Parathyroid adenoma (tissue), 2 donors: ENCODE results near the gene IRAK1.
A peak's percentile ranks its signal among the peaks of the same experiment; 100 is the strongest.

ENCODE experiments used
- H2AFZ ChIP-seq: fragments of 300-600 bp; sonication (generic); one replicate; pipeline ENCODE4 v1.7.0; 2017; ENCODE audit warnings: antibody characterized with exemption, mild to moderate bottlenecking
- H3K27ac ChIP-seq: fragments of 300-600 bp; sonication (generic); one replicate; pipeline ENCODE4 v1.7.0; 2017
- H3K27me3 ChIP-seq: fragments of 300-600 bp; sonication (generic); one replicate; pipeline ENCODE4 v1.7.0; 2017; ENCODE audit warnings: low read length; ENCODE audit not compliant: control insufficient read depth, insufficient read depth
- H3K36me3 ChIP-seq: fragments of 300-600 bp; sonication (generic); one replicate; pipeline ENCODE4 v1.7.0; 2017; ENCODE audit warnings: low read length; ENCODE audit not compliant: control insufficient read depth, insufficient read depth
- H3K4me1 ChIP-seq: fragments of 300-600 bp; sonication (generic); one replicate; pipeline ENCODE4 v1.7.0; 2017; ENCODE audit warnings: control low read depth
- H3K4me2 ChIP-seq: fragments of 300-600 bp; sonication (generic); one replicate; pipeline ENCODE4 v1.7.0; 2017; ENCODE audit warnings: low read length
- H3K4me3 ChIP-seq: fragments of 300-600 bp; sonication (generic); one replicate; pipeline ENCODE4 v1.7.0; 2017; ENCODE audit warnings: low read depth, low read length
- H3K79me2 ChIP-seq: fragments of 300-600 bp; sonication (generic); one replicate; pipeline ENCODE4 v1.7.0; 2017; ENCODE audit warnings: control low read depth
- H3K9ac ChIP-seq: fragments of 300-600 bp; sonication (generic); one replicate; pipeline ENCODE4 v1.7.0; 2017; ENCODE audit warnings: mild to moderate bottlenecking
- H3K9me3 ChIP-seq: fragments of 300-600 bp; sonication (generic); one replicate; pipeline ENCODE4 v1.7.0; 2017; ENCODE audit warnings: low read length; ENCODE audit not compliant: control insufficient read depth
- TF ChIP-seq, protein P1 (sequence below): fragments of 300-600 bp; sonication (generic); IDR thresholded peaks from one replicate; pipeline ENCODE4 v1.7.0; 2017; ENCODE audit warnings: antibody characterized with exemption, mild to moderate bottlenecking
- donor health status: primary hyperparathyroidism.

The IRAK1 gene

DNA sequence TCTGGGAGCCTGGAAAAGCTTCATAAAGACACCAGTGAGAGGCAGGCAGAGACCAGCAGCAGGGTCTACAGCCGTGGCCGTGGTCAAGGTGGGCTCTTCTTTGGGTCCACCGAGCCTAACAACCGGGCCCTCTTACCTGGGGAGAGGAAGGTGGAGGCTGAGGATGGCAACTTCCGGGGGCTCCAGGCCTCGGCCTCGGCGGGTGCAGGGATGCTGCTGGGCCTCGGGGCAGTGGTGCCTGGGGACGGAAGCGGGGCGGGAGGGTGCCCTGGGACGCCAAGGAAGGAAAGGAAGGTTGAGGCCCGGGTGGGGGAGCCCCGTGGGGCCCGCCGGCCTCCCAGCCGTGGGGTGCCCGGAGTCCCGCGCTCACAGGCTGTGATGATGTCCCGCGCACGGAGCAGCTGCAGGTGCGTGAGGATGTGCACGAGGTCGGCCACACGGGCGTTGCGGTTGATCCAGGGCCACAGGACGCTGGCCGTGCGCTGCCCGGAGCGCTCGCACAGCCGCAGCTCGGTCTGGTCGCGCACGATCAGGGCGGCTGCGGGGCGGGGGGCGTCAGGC lies 561 bp downstream of the IRAK1 start:
- Histone ChIP-seq H3K9me3 (no peaks in the 10 kb centered on the region), H3K9ac (no peak overlapping the region), H3K4me2 (peak overlapping the region; percentile 59), H3K36me3 (no peaks in the 10 kb centered on the region), H3K4me1 (peaks cover 4% of the 10 kb centered on the region), H3K27me3 (no peaks in the 10 kb centered on the region), H3K27ac (no peak overlapping the region), H3K79me2 (no peaks in the 10 kb centered on the region), H2AFZ (peak overlapping the region; percentile 50), H3K4me3 (peak overlapping the region; percentile 42)
- TF ChIP-seq, protein P1, sequence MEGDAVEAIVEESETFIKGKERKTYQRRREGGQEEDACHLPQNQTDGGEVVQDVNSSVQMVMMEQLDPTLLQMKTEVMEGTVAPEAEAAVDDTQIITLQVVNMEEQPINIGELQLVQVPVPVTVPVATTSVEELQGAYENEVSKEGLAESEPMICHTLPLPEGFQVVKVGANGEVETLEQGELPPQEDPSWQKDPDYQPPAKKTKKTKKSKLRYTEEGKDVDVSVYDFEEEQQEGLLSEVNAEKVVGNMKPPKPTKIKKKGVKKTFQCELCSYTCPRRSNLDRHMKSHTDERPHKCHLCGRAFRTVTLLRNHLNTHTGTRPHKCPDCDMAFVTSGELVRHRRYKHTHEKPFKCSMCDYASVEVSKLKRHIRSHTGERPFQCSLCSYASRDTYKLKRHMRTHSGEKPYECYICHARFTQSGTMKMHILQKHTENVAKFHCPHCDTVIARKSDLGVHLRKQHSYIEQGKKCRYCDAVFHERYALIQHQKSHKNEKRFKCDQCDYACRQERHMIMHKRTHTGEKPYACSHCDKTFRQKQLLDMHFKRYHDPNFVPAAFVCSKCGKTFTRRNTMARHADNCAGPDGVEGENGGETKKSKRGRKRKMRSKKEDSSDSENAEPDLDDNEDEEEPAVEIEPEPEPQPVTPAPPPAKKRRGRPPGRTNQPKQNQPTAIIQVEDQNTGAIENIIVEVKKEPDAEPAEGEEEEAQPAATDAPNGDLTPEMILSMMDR: no peak

DNA sequence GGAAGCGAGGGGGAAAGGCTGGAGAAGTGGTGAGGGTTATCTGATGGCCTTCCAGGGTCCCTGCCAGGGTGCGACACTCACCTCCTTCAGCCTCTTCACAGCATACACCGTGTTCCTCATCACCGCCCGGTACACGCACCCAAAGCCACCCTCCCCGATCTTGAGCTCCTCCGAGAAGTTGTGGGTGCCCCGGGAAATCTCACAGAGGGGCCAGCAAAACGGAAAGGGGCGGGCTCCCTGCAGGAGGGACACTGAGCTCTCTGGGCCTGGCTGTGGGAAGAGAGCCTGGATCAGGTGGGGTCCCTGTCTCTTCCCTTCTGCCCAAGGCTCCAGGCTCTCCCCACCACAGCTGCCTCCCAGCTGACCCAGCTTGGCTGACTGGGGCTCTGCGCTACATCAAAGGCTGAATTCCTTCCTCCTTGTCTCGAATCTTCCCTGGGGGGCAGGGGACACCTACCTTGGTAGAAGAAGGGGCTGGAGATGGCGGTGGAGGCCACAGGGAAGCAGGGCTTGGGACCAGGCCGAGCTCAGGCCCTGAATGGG lies 1.1 kb downstream of the IRAK1 start:
- Histone ChIP-seq H3K9me3 (no peaks in the 10 kb centered on the region), H3K79me2 (no peaks in the 10 kb centered on the region), H2AFZ (peak overlapping the region; percentile 50), H3K27me3 (no peaks in the 10 kb centered on the region), H3K4me3 (peak overlapping the region; percentile 42), H3K4me2 (peak overlapping the region; percentile 59), H3K9ac (no peak overlapping the region), H3K4me1 (peaks cover 4% of the 10 kb centered on the region), H3K27ac (no peak overlapping the region), H3K36me3 (no peaks in the 10 kb centered on the region)
- TF ChIP-seq, protein P1: no peak

DNA sequence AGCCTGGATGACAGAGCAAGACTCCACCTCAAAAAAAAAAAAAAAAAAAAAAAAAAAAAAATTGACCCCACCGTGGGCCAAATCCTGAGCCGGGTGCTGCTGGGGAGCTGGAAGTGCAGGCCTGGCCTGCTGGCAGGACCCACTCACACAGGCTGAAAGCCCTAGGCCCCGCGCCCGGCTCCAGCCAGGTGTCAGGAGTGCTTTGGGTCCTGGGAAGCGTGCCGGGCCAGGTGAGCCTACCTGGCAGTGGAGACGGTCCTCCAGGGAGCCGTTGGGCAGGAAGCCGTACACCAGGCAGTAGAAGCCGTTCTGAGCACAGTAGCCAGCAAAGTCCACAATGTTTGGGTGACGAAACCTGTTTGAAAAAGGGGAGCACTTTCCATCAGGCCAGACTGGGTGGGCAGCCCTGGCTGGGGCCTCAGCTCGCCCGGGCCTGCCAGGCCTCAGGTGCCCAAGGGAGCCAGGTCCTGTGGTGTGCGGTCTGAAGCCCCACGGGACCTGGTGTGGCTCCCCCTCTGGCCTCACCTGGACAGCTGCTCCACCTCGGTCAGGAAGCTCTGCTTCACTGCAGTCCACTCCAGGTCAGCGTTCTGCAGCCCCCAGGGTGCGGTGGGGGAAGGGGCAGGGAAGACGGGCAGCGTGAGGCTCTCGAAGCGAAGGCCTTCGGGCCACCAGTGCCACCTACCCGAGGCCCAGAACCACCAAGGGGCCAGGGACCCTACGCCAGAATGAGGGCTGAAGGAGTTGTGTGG lies 1.8 kb downstream of the IRAK1 start:
- Histone ChIP-seq H3K9me3 (no peaks in the 10 kb centered on the region), H3K27me3 (no peaks in the 10 kb centered on the region), H2AFZ (no peak overlapping the region), H3K9ac (no peak overlapping the region), H3K36me3 (no peaks in the 10 kb centered on the region), H3K4me1 (peaks cover 4% of the 10 kb centered on the region), H3K4me3 (no peak overlapping the region), H3K4me2 (no peak overlapping the region), H3K79me2 (no peaks in the 10 kb centered on the region), H3K27ac (no peak overlapping the region)
- TF ChIP-seq, protein P1: no peak

DNA sequence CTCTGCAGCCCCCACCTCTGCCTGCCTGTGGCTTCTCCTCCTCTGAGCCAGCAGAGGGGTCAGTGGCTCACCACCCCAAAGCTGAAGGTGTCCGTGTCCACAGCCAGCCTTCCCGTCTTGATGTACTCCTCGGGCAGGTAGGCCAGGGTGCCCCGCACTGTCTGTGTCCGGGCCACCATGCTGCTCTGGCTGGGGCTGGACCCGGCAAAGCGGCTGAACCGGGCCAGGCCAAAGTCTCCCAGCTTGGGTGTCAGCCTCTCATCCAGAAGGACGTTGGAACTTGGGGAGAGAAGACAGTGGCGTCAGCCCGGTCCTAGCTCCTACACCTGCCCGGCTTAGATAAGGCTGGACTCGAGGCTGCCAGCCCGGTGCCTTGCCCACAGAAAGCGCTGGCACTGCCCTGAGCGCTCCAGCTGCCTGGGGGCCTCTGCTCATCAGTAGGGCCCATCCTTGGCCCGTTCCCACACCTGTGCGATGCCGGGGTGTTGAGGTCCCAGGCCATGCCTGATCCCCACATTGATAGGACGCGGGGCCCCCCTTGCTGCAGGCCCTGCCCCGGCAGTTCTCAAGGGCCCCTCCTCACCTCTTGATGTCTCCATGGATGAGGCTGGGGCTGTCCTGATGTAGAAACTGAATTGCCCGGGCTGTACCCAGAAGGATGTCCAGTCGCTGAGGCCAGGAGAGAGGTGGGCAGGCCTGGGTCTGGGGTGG lies 3.2 kb downstream of the IRAK1 start:
- no peak overlapping the region for H3K4me2 ChIP-seq
- peaks cover 4% of the 10 kb centered on the region for H3K4me1 ChIP-seq
- H3K27me3 ChIP-seq: no peaks in the 10 kb centered on the region
- no peak overlapping the region for H2AFZ ChIP-seq
- TF ChIP-seq, protein P1: no peak
- no peak overlapping the region for H3K4me3 ChIP-seq
- no peak overlapping the region for H3K9ac ChIP-seq
- no peak overlapping the region for H3K27ac ChIP-seq
- no peaks in the 10 kb centered on the region for H3K36me3 ChIP-seq
- no peaks in the 10 kb centered on the region for H3K79me2 ChIP-seq
- H3K9me3 ChIP-seq: no peaks in the 10 kb centered on the region
